Erythroblast (primary cell): ENCODE data around the gene ABCG2.

Experiments used
- GATA1 ChIP-seq: IDR thresholded peaks from 2 replicates; pipeline ENCODE4 v1.6.1; 2011; ENCODE audit warnings: low read depth, mild to moderate bottlenecking, control low read depth, low read length, moderate library complexity
- POLR2A ChIP-seq: IDR thresholded peaks from 2 replicates; pipeline ENCODE4 v1.6.1; 2011; ENCODE audit warnings: mild to moderate bottlenecking, low read length

GRCh38 chr4:88166608-88167007 lies 8.2 kb upstream of the ABCG2 start:
- no peak for TF ChIP-seq POLR2A
- TF ChIP-seq GATA1 = no peak
